ENCODE results near the gene RASGRP1. TPM values are rescaled to one million over a fixed set of nuclear protein-coding genes. Genes with fewer than 3 reads are reported as not detected.

The RASGRP1 gene
- total RNA-seq, 1 experiment from 2014 or later: 0.51 TPM

DNA sequence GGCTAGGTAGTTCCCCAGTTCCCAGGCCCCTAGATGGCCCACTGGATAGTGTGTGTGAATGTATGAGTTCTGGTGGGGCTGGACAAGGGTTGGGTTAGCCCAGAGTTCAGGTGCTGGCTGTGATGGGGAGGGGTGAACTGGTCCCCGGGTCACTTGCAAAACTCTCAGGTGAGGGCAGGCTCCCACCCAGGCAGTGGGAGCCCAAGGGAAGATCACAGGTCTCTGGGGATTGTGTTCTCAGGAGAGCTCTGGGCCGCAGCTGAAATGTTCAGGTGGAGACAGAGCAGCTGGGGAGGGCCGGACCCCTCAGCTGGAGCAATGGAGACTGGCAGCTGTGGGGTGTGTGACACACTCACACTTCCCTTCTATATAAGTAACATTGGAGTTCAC is 123.5 kb downstream of the RASGRP1 start:
- TF ChIP-seq TCF7L2 (IDR thresholded peaks at IDR 0.05; ENCODE audit: low read depth, low read length): no peak
- TF ChIP-seq REST (IDR thresholded peaks at IDR 0.05; ENCODE audit: insufficient read depth in 1 of 2, low read depth in 2 of 2, low read length in 1 of 2): no peak
- TF ChIP-seq CTCF (IDR thresholded peaks at IDR 0.05): no peak
- TF ChIP-seq SIN3A (IDR thresholded peaks at IDR 0.05; ENCODE audit: borderline replicate concordance, insufficient read depth, low read depth, low read length): no peak
- no peak for TF ChIP-seq POLR2AphosphoS5 (IDR thresholded peaks at IDR 0.05; ENCODE audit: low read depth, low read length)
- ATAC-seq (no peak), DNase-seq (ENCODE audit: low read depth, low spot score) (no peak)
- in situ Hi-C loops (cut with HindIII; ENCODE audit: low pct_unique_long_range_greater_than_20kb, low sequenced_read_pairs): no loop called here
- H3K27ac ChIP-seq (ENCODE audit: low read length): no peak overlapping the region
- no TSS peak for BruUV-seq (replicated peaks)
- intact Hi-C loops (cut with micrococcal nuclease; ENCODE audit: unreplicated experiment): no loop called here
- ChIA-PET POLR2A (interaction anchor here (0.8 kb wide), 1 partner anchor 13 kb away, joined by 3 read pairs; the partner anchor contains the start of gene FAM98B), CTCF (interaction anchor here (1.0 to 2.0 kb wide), 6 partner anchors 123 to 258 kb away, joined by 3 to 18 read pairs (median 4); no protein-coding TSS in a partner anchor)
- H3K27me3 ChIP-seq (ENCODE audit: control insufficient read depth, insufficient read depth, low read length): no peaks in the 10 kb centered on the region; the same call in 1 of the 2 replicates
- H3K9me3 ChIP-seq (ENCODE audit: control insufficient read depth, insufficient read depth, low read depth, low read length): no peaks in the 10 kb centered on the region
- H3K36me3 ChIP-seq (ENCODE audit: control insufficient read depth, insufficient read depth, low read length): no peaks in the 10 kb centered on the region
- no peaks in the 10 kb centered on the region for H3K4me1 ChIP-seq (ENCODE audit: control insufficient read depth, insufficient read depth, low read length)
- no peak overlapping the region for H3K4me3 ChIP-seq (ENCODE audit: low read depth in 2 of 2, low read length in 2 of 2)

DNA sequence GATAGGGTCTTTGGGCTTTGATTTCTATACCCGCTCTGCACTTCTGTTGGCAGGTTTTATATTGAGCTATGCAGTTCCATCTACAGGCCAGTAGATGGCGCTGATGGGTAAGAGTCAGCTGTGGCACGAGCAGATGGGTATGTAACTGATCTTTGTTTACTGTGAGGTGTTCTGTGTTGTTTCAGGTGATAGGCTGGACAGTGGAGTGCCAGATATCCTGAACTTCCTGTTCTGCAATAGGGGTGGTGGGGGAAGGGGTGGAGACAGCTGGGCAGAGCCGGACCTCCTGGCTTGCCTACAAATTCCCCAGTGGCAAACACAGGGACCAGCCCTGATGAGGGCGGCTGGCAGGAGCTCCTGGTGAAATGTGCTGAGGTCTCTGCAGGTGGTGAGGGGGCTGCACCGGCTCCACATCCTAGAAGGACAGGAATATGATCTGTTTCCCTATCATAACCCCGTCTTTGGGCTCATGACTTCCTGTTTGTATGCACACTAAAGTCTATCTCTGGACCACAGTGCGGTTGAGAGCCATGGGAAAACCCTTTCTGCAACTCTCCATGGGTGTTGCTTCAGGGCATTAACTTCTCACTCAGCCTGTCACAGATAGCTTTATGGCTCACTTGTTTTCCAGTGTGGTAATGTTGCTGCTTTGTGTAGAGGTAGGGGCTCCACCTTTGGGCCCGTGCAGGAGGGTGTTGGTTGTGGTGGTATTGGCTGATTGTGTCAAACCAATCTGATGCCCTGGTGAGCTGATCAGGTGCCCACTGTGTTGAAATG is 124.1 kb downstream of the RASGRP1 start:
- peak; percentile 90 for ATAC-seq
- no peaks in the 10 kb centered on the region; the same call in 1 of the 2 replicates for H3K27me3 ChIP-seq (ENCODE audit: control insufficient read depth, insufficient read depth, low read length)
- no peaks in the 10 kb centered on the region for H3K4me1 ChIP-seq (ENCODE audit: control insufficient read depth, insufficient read depth, low read length)
- CTCF ChIA-PET: interaction anchor here (0.6 to 2.0 kb wide), 13 partner anchors 14 to 258 kb away, joined by 3 to 18 read pairs (median 4); partner anchors contain the start of gene FAM98B
- intact Hi-C loops (cut with micrococcal nuclease; ENCODE audit: unreplicated experiment) (loop anchor here (1.0 kb wide), 1 partner anchor 243 kb away; no protein-coding TSS in a partner anchor), in situ Hi-C loops (cut with HindIII; ENCODE audit: low pct_unique_long_range_greater_than_20kb, low sequenced_read_pairs) (no loop called here)
- peak; percentile 95 for TF ChIP-seq CTCF (IDR thresholded peaks at IDR 0.05)
- no peak for TF ChIP-seq REST (IDR thresholded peaks at IDR 0.05; ENCODE audit: insufficient read depth in 1 of 2, low read depth in 2 of 2, low read length in 1 of 2)
- H3K36me3 ChIP-seq (ENCODE audit: control insufficient read depth, insufficient read depth, low read length): no peaks in the 10 kb centered on the region
- no peak overlapping the region for H3K27ac ChIP-seq (ENCODE audit: low read length)
- no TSS peak for BruUV-seq (replicated peaks)
- POLR2A ChIA-PET: no interaction called here
- DNase-seq (ENCODE audit: low read depth, low spot score): peak; percentile 38
- H3K4me3 ChIP-seq (ENCODE audit: low read depth in 2 of 2, low read length in 2 of 2): no peak overlapping the region
- H3K9me3 ChIP-seq (ENCODE audit: control insufficient read depth, insufficient read depth, low read depth, low read length): no peaks in the 10 kb centered on the region
